Measurements from ENCODE around the gene CCDC85C.

The CCDC85C gene

DNA sequence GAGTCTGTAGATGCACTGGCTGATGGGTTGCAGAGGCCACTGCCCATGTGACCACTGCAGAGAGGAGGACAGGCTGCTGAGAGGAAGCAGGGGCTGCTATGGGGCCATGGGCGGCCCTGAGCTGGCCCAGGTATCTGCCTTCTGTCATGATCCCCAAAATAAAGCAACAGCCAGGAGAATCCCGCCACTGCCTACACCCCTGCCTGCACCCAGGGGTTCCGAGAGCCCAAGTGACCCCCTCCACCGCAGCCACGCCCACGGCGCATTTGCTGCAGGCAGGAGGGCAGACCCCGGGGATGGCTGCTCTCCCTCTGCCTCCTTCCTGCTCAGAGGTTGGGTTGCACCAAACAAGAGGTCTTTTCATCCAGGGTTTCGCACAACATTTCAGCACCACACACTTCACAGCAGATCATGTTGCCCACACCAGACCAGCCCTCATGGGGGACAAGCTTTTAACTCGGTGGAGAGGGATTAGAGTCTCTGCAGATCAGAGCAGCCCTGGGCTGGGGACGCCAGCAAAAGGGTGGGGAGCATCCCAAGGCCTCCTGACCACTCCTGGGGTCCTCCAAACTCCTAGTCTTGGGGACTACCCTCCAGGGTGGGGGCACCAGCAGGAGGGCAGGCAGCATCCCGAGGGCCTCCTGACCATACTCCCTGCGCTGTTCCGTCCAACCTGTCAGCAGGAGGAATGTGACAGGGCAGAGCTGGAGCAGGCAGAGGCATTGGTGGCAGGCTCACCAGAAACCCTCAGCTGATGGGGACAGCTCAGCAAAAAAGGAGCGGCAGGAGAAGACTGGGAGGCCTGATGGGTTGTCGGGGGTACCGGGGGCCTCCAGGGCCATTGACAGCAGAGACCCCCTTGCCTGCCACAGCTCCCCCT is 14.1 kb downstream of the CCDC85C start:
- DNase-seq (ENCODE audit: low spot score) = no peak

DNA sequence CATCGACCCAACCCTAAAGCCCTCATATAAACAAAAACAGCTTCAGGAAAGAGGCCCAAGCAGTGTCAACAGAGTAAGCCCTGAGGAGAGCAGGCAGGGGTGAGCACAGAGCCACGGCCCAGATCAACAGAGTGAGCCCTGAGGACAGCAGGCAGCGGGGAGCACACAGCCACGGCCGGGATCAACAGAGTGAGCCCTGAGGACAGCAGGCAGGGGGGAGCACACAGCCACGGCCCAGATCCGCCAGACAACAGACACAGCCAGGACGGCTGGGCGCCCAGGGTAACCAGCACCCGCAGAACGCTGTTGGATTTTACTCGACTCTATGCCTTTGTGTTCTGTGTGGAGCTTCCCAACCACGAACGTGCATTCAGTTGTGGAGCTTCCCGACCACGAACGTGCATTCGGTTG is 15.0 kb downstream of the CCDC85C start:
- no peak for DNase-seq (ENCODE audit: low spot score)

DNA sequence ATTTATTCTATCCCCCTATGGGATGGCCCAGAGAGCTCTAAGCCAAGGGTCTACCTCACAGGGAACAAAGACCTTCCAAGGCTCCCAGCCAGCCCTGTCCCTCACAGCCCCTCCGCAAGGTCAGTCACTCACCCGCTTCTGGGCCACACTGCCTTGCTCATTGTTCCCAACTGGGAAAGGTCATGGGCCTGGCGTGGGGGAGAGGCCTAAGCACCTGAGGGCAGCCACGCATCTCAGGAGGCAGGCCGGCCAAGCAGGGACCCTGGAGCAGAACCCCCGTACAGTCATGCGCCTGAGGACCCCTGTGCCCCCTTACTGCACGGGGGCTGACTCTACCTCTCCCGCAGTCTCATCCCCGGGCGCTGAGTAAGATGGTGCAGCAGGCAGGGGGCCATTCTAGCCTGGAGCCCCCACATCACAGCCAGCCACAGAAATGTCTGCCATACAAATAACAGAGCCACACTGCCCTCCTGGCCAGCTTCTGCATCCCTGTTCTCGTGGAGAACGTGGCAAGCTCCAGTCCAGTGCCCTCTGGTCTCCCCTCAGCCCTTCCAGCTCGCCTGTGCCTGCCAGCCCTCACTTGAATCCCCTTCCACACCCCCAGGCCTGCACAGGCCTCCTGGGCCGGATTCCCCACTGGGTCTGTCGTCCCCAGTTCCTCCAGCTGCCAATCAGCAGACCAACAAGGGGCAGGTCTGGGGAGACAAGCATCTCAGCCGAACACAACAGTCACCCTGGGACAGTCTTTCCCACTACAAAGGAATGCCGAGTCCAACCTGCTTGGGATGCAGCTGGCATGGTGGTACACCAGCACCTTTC is 16.3 kb downstream of the CCDC85C start:
- no peak for DNase-seq (ENCODE audit: low spot score)

DNA sequence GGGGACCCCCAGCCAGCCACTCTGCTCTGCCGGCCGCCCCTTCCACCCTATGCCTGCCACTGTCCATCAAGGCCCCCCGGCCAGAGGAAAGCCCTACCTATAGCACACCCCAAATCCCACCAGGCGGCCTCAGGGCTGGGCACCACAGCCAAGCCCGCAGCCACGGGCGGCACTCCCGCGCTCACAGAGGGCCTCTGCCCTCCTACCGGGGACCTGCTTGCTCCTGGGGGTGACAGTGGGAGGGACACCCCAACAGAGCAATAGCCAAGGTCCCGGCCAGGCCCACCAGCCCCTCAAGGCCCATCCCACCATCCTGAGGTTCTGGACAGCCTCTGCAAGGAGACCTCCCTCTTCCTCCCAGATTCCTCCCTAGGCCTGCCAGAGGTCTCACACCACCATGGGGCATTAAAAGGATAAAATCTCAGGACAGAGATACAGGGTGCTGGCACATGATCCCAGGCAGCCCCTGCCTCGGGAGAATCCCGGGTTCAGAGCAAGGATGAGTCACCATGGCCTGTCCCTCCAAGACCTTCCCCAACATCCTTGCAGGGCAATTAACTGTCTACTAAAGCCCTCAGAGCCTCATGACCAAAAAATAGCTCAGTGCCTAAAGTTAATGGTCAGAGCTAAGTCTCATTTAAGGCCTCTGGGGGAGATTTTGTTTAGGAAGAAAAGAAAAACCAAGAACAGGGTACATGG is 17.1 kb downstream of the CCDC85C start:
- DNase-seq (ENCODE audit: low spot score) = no peak

DNA sequence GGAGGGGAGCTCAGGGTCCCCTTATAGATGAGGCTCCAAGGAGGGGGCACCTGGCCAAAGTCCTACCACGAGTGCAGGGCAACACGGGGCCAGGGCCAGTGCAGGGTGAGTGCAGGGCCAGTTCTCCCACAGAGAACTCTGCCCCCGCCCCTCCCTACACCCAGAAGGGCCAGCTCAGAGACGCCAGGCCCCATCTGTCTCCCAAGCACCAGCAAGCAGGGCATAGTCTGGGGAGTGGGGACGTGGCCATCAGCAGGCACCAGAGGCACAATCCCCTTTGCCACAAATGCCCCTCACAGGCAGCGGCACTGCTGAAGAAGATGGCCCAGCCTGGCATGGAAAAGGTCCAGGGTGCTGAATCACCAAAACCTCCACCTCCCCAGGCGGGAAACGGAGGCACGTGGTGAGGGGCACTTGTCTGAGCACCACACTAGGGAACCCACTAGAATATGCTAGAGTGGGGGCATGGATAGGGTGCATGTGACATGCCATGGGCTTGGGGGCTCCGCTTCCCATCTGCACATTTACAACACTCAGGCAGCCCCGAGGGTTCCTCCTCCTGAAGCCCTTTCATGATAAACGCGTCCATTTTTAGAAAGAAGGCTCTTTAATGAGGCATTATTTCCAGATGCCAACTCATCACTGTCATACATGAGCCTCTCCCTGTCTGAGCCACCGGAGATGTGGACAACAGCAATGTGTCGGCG is 17.8 kb downstream of the CCDC85C start:
- DNase-seq (ENCODE audit: low spot score) = no peak

DNA sequence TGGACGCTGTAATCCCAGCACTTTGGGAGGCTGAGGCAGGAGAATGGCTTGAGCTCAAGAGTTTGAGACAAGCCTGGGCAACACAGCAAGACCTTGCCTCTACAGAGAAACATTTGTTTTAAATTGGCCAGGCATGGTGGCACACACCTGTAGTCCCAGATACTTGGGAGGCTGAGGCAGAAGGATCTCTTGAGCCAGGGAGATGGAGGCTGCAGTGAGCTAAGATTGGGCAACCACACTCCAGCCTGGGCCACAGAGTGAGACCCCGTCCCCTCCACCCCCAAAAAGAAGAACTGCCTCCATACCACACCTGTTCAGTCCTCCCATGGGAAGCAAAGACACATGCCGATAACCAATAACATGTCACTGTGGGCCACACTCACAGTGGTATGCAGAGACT is 19.2 kb downstream of the CCDC85C start:
- no peak for DNase-seq (ENCODE audit: low spot score)

DNA sequence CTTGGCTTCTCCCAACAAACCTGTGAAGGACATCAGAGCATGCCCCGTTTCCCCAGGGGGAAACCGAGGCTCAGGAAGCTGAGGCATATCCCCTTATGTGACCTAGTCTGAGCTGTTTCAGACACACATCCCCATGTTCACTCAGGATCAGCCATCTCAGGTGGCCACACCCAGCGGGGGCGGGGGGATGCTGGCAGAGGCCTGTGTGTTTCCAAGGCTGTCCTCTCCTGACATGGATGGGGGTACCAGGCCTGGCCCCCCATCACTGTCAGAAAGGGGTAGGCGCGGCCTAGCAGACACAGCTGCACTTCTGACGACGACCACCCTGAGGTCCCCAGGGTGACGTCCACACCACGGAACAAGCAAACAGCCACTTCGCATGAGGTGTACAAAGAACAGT is 22.1 kb downstream of the CCDC85C start:
- DNase-seq (ENCODE audit: low spot score) = no peak

DNA sequence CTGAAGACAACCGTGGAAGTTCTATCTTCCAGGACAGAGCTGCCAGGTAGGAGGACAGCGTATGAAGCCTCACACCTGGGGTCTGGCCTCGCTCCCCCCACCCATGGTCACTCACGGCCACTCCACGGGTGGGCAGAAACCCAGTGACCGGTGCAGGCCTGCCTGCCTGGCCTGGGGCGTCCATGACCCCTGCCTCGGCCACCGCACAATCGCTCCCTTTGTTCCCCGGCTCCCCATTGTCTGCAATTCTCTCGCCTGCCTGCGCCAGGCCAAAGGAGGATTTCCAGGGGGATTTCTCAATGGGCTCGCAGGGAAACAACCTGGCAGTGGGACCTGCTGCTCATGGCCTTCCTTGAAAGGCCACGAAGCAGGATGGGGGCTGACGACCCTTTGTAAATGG is 22.6 kb downstream of the CCDC85C start:
- DNase-seq (ENCODE audit: low spot score) = no peak

DNA sequence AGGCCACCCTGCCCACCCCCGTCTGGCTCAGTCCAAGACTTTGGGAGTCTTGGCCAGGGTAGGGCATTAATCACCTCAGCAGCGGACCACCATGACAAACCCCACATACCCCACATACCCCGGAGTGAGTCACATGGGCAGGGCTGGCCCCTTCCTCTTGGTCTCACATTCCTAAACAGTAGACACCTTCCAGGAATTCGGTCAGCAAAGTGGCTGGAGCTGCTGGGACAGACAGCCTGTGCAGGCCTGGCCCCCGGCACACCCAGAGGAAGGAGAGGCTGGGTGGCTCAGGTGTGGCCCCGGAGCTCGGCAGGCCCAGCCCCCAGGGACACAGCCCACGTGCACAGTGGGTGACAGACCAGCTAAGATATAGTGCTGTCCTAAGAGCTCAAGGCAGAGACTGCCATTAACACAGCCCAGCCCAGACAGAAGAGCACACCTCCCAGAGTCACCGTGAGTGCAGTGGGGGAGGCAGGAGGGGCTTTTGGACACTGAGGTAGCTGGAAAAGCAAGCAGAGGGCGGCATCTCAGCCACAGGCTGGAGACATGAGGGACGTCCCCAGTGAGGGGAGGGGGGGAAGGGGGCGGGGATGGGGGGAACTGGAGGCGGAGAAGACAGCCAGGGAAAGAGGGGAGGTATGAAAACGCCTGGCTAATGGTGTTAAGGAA is 24.0 kb downstream of the CCDC85C start:
- DNase-seq (ENCODE audit: low spot score) = peak; percentile 51

DNA sequence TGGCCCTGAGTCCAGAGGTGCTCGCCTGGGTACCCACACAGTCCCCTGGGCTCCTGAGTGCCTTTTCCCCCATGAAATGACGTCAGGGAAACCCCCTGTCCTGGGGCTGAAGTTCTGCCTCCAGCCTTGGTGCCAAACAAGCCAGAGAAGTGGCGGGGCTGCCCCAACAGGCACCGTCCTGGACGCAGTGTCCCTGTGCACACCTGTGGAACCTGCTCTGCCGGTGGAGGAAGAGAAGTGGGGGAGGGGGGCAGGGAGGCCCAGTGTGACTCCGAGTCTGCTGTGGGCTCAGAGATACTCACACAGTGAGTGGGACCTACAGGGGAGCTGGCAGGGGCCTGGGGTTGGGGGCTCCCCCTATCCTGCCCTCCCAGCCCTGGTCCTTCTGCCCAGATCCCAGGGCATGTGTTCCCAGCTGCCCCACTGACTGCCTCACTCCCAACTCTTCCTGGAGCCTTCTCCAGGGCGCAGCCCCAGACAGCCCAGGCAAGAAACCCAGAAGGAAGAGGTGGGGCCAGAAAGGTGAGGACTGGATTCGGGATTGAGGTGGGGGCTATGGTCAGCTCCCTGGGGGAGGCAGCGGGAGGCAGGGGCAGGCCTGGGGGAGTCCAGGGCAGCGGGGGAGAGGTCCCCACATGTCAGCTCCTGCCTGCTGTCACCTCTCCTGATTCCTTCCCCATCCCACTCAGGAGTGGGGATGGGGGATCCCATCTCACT is 24.7 kb downstream of the CCDC85C start:
- no peak for DNase-seq (ENCODE audit: low spot score)

DNA sequence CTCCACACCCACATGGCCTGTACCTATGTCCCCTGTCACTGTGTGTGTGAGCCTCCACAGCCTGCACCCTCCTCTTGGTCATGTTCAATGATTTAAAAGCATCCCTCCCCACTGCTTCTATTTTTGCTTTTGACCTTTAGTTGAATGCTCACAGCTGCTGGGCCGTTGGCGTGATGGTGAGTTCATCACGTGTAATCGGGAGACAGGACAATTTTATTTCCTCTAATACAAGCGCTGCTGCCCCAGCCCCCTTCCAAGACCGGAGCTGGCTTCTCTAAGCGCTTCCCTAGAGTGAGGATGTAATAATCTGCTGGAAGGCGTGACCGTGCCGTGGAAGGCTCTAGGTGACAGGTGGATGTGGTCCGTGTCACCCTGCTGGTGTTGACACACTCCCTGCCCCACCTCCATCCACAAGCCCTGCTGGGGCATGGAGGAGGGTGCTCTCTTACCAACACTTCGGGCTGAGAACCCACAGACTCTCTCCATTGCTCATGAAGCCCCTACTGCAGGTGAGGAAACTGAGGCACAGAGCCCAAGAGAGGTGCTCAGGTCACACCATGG is 25.4 kb downstream of the CCDC85C start:
- no peak for DNase-seq (ENCODE audit: low spot score)

DNA sequence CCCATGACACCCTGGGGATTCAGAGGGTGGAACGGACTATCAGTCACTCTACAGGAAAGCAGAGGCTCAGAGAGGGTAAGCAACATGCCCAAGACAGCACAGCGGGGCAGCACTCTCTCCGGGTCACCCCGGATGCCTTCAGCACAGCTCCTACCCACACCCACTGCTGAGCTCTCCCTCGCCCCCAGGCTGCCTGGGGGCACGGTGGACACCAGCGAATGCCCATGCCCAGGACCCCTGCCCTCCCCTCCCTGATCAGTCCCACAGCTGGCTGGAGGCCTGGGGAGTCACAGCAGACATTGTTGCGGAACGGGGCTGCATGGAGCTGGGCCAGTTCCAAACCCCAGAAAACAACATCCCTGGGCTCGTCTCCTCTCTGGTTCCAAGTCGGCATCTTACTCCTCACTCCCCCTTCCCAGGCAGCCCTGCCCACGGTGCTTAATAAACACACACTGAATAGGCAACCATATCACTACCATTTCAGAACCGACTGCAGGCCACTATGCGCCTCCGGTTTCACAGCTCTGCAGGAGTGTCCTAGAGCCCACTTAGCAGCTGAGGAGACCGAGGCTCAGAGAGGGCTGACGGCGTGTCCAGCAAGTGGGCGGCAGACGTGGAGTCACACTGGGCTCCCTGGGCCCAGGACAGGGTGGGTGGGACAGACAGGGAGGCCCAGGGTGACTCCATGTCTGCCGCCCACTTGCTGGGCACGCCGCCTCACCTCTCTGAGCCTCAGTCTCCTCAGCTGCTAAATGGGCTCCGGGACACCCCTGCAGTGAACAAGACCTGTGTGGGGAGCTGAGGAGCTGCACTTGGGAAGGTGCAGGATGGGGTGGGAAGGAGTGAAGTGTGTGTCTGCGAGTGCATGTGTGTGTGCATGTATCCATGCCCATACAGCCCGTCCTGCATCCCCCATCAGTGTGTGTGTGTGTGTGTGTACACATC is 27.0 kb downstream of the CCDC85C start:
- DNase-seq (ENCODE audit: low spot score) = no peak

DNA sequence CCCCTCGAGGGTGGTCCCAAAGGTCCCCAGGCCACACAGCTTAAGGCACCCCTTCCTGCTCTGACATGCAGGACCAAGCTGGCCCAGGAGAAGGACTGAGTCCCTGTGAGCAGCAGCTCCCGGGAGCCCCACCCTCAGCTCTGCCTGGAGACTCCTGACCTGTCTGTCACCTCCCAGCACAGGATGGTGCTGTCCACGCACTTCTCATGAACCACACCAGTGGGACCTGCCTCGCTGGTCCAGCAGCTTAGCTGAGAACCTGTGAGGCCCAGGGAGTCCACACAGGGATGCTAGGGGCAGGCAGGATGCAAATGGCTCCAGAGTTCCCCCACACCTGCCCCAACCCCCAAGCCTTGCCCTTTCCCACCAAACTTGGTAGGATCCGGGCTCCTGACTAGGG is 27.7 kb downstream of the CCDC85C start:
- DNase-seq (ENCODE audit: low spot score) = no peak

DNA sequence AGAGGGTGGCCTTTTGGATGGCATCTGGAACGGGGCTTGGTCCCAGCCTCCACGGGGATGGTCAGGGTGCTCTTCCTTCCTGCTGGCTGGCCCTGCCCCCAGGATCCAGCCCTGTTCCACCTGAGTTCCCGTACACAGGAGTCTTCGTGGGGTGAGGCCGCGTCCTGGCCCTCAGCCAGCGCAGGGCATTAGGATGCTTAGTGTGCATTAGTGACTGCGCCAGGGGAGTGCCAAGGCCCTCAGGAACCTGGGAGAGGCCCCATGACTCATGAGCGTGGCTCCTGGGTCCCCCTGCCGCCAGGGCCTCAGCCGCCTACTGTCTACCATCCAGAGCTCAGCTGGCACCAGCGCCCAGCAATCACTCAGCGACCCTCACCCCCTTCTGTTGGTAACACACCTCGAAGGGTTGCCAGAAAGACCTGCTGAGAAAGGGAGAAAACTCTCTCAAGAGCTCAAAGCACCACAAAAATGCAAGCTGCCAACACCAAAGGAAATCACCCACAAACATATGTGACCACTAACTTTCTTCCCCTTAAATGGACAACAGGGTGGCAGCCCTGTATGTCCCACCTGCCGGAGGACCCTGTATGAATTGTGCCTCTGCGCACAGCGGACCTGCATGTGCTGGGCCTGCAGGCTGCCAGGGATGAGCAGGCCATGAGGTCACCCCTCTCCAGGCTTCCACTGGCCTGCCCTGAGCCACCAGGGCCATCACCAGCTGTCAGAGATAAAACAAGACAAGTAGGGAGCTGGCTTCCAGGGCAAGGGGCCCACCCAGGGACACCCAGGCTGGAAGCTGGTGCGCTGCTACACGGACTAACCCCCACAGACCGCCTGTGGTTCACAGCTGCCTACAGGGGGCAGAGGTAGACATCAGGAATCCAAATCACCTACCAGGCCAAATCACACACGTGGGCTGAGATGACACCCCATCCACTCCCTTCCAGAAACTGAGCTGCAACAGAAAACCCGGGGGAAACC is 28.7 kb downstream of the CCDC85C start:
- no peak for DNase-seq (ENCODE audit: low spot score)

DNA sequence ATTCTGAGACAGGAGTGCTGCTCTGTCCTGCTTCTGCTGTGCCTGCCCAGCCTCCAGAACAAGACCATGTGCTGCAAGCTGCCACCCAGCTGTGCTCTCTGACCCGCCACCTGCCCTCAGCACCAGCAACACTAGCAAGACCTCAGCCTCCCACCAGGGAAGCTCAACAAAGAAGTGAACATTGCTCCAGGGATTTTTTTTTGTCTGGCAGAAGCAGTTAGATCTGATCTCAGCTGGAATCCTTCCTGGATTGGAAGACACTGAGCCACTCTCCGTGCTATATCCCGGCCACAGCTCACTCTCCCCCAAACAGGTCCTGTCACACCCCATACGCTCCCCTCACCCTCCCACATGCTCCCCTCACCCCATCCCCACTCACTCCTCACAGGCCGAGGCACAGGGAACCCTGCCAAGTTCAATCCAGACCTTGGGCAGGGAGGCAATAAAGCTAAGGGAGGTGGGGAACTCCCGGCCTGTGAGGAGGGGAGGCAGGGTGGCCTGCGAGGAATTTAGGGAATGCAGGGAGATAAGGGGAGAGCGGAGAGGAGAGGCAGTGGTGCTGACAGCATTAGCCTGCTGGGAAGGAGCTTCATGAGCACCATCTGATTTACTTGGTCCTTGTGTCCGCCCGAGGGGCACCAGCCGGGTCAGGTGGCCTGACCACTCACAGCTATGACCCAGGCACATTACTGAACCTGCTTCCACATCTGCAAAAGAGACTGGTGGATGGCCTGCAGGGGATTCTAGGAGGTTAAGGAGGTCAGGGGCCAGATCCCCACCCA is 29.7 kb downstream of the CCDC85C start:
- peak; percentile 62 for DNase-seq (ENCODE audit: low spot score)

DNA sequence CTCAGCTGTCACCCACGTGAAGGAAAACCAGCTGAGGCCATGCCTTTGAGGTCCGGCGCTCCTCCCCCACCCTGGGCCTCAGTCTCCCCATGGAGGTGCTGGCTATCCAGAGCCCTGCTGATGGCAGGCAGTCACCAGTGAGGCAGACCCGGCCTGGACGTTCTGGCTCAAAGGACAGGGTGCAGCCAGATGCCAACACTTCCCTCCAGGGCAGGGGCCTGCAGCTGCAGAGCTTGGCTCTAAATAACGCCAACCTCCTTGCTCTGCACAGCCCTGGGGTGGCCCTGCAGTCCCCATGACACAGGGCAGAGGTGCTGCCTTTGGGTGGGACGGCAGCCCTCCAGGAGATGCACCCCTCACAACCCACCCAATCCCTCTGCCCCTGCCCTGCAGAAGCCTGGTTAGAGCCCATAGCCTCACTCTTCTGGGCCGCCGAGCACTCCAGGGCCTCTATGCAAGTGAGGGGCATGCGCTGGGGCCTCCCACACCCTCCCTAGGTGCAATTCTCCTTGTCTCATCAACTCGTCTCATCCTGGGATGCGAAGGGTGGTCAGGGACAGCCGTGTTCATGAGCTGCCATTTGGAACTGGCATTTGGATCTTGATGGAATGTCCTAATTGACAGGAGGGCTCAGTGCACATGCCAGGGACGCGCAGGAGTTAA is 30.4 kb downstream of the CCDC85C start:
- no peak for DNase-seq (ENCODE audit: low spot score)

DNA sequence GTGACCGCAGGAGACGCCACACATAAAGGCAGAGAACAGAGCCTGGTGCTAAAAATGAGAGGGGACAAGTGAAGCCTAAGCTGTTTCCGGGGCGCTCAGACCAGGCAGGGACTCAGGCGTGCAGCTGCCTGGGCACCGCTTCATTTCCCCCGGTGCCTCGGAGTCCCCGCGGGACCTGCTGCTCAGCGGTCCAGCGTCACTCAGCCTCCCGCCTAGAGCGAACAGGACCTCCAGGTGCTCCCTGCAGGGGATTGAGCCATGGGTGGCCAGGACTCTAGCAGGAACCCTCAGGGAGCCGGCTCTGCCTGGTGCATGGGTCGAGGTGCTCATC is 31.0 kb downstream of the CCDC85C start:
- DNase-seq (ENCODE audit: low spot score) = no peak

Measured in HuH-7.5 (cell line).